Ishikawa (cell line): Measurements from ENCODE around the gene EDN1.

ENCODE experiments used
- NFIC ChIP-seq: IDR thresholded peaks from 2 replicates; pipeline ENCODE4 v1.6.1; 2012
- TF ChIP-seq, protein P1 (sequence below): IDR thresholded peaks from 2 replicates; pipeline ENCODE4 v1.6.1; 2012; ENCODE audit warnings: low read depth, mild to moderate bottlenecking

GRCh38 chr6:12339022-12339421 lies 48.9 kb downstream of the EDN1 start:
- TF ChIP-seq NFIC = no peak
- TF ChIP-seq, protein P1, sequence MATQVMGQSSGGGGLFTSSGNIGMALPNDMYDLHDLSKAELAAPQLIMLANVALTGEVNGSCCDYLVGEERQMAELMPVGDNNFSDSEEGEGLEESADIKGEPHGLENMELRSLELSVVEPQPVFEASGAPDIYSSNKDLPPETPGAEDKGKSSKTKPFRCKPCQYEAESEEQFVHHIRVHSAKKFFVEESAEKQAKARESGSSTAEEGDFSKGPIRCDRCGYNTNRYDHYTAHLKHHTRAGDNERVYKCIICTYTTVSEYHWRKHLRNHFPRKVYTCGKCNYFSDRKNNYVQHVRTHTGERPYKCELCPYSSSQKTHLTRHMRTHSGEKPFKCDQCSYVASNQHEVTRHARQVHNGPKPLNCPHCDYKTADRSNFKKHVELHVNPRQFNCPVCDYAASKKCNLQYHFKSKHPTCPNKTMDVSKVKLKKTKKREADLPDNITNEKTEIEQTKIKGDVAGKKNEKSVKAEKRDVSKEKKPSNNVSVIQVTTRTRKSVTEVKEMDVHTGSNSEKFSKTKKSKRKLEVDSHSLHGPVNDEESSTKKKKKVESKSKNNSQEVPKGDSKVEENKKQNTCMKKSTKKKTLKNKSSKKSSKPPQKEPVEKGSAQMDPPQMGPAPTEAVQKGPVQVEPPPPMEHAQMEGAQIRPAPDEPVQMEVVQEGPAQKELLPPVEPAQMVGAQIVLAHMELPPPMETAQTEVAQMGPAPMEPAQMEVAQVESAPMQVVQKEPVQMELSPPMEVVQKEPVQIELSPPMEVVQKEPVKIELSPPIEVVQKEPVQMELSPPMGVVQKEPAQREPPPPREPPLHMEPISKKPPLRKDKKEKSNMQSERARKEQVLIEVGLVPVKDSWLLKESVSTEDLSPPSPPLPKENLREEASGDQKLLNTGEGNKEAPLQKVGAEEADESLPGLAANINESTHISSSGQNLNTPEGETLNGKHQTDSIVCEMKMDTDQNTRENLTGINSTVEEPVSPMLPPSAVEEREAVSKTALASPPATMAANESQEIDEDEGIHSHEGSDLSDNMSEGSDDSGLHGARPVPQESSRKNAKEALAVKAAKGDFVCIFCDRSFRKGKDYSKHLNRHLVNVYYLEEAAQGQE = no peak
